Brain microvascular endothelial cell (primary cell): ENCODE measurements around the gene DNAJB6.
A peak's percentile ranks its signal among the peaks of the same experiment; 100 is the strongest.

Experiments used
- DNase-seq: peaks from one replicate; pipeline ENCODE4 v3.0.0-alpha.2; 2020
- H3K27ac ChIP-seq: fragments of 250-450 bp; sonication (Bioruptor Pico); 2 replicates; pipeline ENCODE4 v1.5.1; 2020; ENCODE audit warnings: mild to moderate bottlenecking, moderate library complexity
- H3K27me3 ChIP-seq: fragments of 250-450 bp; sonication (Bioruptor Pico); replicated peaks from 2 replicates; pipeline ENCODE4 v1.5.1; 2020; ENCODE audit warnings: mild to moderate bottlenecking
- H3K36me3 ChIP-seq: fragments of 250-450 bp; sonication (Bioruptor Pico); replicated peaks from 2 replicates; pipeline ENCODE4 v1.5.1; 2020; ENCODE audit warnings: mild to moderate bottlenecking
- H3K4me3 ChIP-seq: 2 replicates; pipeline ENCODE4 v1.5.1; 2011; ENCODE audit warnings: low read depth, mild to moderate bottlenecking, control low read depth, low read length, moderate library complexity
- in situ Hi-C: cut with HindIII; loops from 2 replicates; pipeline ENCODE4 v1.10.0; 2017; ENCODE audit warnings: low sequenced_read_pairs, low pct_ligation_motif_present
- TF ChIP-seq, protein P1 (sequence below): IDR thresholded peaks from 2 replicates; pipeline ENCODE4 v1.5.1; 2011; ENCODE audit warnings: low read depth, mild to moderate bottlenecking, moderate library complexity, low read length, control low read depth, inconsistent platforms; ENCODE audit errors: missing control alignments

The DNAJB6 gene

DNA sequence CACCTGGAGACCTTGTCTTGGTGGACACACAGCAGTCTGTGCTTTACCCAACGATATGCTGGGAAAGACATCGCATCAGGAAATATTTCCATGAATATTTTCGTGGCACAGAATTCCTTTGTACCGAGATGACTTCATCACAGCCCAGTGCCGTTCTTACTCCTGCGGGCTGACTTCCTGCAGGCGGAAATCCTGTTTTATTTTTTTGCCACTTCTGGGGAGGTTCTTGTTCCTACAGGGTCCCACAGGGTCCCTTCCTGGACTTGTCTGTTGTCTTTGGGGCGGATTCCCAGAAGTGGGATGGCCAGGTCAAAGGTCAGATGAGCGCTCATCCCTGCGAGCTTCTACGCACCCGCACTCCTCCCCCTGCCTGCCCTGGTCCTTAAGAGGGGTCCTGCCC is 86.5 kb downstream of the DNAJB6 start:
- TF ChIP-seq, protein P1, sequence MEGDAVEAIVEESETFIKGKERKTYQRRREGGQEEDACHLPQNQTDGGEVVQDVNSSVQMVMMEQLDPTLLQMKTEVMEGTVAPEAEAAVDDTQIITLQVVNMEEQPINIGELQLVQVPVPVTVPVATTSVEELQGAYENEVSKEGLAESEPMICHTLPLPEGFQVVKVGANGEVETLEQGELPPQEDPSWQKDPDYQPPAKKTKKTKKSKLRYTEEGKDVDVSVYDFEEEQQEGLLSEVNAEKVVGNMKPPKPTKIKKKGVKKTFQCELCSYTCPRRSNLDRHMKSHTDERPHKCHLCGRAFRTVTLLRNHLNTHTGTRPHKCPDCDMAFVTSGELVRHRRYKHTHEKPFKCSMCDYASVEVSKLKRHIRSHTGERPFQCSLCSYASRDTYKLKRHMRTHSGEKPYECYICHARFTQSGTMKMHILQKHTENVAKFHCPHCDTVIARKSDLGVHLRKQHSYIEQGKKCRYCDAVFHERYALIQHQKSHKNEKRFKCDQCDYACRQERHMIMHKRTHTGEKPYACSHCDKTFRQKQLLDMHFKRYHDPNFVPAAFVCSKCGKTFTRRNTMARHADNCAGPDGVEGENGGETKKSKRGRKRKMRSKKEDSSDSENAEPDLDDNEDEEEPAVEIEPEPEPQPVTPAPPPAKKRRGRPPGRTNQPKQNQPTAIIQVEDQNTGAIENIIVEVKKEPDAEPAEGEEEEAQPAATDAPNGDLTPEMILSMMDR, result no peak
- peaks cover 1% of the 10 kb centered on the region for H3K36me3 ChIP-seq
- no peak overlapping the region for H3K4me3 ChIP-seq
- no peaks in the 10 kb centered on the region for H3K27me3 ChIP-seq
- in situ Hi-C loops, result no loop called here
- DNase-seq, result peak; percentile 56
- no peak overlapping the region for H3K27ac ChIP-seq

DNA sequence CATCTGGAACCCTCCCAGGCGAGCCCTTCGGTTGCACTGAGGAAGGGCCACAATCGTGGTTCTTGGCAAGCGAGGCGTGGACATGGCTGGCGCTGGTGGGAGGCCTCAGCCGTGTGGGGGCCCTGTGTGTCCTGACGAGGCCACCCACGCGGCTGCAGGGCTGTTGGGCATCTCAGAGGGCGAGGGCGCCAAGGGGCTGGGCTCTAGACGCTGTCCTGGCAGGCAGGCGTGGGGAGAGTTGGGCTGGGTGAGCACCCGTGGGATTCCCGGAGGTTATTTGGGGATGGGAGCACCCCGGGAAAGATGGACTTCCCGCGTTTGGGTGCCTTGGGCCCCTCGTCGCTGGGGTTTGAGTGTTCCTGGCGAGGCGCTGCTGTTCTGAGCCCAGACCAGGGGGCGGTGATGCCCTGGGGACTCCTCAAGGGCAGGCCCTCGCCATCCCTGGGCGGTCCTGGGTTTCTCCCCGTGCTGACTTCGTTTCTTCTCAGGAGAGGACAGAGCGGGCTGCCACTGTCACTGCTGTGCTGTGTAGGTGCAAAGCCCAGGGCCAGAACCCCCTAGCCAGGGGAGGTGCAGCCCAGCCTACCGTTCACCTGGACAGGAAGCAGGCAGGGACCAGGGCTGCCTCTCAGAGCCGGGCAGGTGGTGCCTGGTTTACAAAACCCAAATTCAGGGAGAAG is 87.2 kb downstream of the DNAJB6 start:
- no peak overlapping the region for H3K4me3 ChIP-seq
- no peak overlapping the region for H3K27ac ChIP-seq
- H3K36me3 ChIP-seq, result no peaks in the 10 kb centered on the region
- TF ChIP-seq, protein P1, result no peak
- DNase-seq, result no peak
- H3K27me3 ChIP-seq, result no peaks in the 10 kb centered on the region
- in situ Hi-C loops, result no loop called here

DNA sequence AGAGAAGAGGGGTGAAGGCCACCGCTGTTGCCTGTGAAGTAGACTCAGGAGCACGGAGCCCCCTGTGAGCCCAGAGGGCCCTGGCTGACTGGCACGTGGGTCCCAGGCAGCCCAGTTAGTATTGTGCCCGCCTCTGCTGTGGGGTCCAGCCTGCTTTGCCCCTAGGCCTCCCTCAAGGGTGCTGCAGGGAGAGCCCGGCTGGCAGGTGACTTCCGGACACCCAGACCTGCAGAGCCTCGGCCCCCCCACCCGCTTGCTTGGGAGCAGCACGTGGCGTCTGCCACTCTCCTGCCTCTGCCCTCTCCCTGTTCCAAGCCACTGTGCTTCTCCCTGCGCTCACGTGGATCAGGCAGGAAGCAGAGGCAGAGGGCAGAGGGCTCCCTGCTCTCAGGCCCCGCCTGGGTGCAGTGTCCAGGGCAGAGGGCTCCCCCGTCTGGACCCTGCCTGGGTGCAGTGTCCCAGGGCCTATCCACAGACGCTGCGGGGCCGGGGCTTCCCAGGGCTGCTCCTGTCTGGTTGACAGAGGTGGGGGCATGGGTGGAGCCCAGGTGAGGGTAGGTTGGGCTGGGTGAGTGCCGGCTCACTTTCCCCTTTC is 88.4 kb downstream of the DNAJB6 start:
- TF ChIP-seq, protein P1, result no peak
- no peaks in the 10 kb centered on the region for H3K27me3 ChIP-seq
- no peak overlapping the region for H3K4me3 ChIP-seq
- in situ Hi-C loops, result no loop called here
- H3K27ac ChIP-seq, result no peak overlapping the region
- DNase-seq, result no peak
- no peaks in the 10 kb centered on the region for H3K36me3 ChIP-seq

DNA sequence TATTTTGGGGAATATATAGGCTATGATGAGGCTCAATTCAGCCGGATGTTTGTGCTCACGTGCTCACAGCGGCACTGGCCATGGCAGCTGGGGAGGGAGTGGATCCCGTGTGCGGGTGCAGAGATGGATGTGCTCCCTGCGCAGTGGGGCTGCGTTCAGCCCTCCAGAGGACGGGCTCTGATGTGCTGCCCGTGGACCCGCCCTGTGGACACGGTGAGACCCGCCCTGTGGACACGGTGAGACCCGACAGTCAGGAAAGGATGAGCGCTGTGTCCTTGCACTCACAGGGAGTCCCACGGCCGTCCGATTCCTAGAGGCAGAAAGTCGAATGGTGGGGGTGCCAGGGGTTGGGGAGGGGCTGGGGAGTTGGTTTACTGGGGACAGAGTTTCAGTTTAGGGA is 89.0 kb downstream of the DNAJB6 start:
- TF ChIP-seq, protein P1, result no peak
- Histone ChIP-seq H3K36me3 (no peaks in the 10 kb centered on the region), H3K27me3 (no peaks in the 10 kb centered on the region), H3K27ac (no peak overlapping the region), H3K4me3 (no peak overlapping the region)
- DNase-seq, result no peak
- in situ Hi-C loops, result no loop called here

DNA sequence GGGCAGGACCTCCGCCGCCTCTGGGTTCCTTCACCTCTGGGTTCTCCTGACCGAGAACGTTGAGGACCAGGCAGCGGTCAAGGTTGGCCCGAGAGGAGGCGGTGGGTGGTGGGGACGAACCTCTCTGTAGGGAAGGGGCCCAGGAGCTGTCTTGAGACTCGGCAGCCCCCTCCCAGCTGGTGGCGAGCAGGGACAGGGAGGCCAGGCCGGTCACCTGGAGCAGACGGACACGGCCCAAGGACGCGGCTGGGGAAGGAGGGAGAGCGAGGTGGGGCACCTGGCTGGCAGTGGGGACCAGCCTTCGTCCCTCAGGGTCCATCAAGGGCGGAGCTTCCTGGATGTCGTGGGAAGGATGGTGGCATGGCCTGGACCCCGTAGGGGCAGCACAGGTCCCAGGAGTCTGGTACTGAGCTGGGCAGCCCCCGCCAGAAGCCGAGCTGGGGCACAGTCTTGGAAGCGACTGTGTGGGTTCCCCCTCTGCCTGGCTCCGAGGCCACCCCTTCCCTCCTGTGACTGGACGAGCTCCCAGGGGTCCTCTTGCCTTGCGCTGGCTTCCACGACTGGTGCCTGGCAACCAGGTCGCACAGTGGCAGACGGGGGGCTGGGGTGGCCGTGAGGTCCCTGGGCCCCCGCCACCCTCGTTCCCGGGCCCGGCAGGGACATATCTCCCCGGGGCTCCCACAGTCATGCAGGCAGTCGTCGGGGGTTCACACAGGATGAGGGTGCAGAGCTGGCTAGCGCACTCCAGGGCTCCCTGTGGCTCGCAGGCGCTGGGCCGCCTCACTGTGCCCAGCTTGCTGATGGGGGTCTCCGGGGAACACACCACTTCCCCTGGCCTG is 89.9 kb downstream of the DNAJB6 start:
- TF ChIP-seq, protein P1, result no peak
- H3K4me3 ChIP-seq, result no peak overlapping the region
- H3K36me3 ChIP-seq, result no peaks in the 10 kb centered on the region
- no peak overlapping the region for H3K27ac ChIP-seq
- in situ Hi-C loops, result no loop called here
- no peaks in the 10 kb centered on the region for H3K27me3 ChIP-seq
- DNase-seq, result no peak
